ENCODE results near the gene NIFK. TPM values are rescaled to one million over a fixed set of nuclear protein-coding genes. Genes with fewer than 3 reads are reported as not detected.

The NIFK gene
- total and polyA plus RNA-seq, 2 donors (not counting 1 experiment from before 2014, with no cell fraction given), result 9.2 to 56.3 TPM

GRCh38 chr2:121710470-121711170 lies 26.1 kb downstream of the NIFK start:
- Histone ChIP-seq H3K36me3 (replicated peaks in 1 of 2; ENCODE audit: control extremely low read depth in 1 of 2, control insufficient read depth in 1 of 2, extremely low read depth in 1 of 2, insufficient read depth in 2 of 2, low read length in 1 of 2) (no peaks in the 10 kb centered on the region), H3K4me2 (replicated peaks; ENCODE audit: low read depth, low read length, poor library complexity, severe bottlenecking) (no peak overlapping the region), H4K20me1 (ENCODE audit: control insufficient read depth, insufficient read depth, low read length, poor library complexity, severe bottlenecking) (no peaks in the 10 kb centered on the region), H3K9me3 (ENCODE audit: control extremely low read depth in 1 of 3, control insufficient read depth in 2 of 3, insufficient read depth in 1 of 3, low read length in 2 of 3) (no peaks in the 10 kb centered on the region), H3K9ac (ENCODE audit: low read length) (no peak overlapping the region), H3K4me1 (ENCODE audit: control insufficient read depth in 2 of 2, insufficient read depth in 2 of 2, low read length in 2 of 2) (no peaks in the 10 kb centered on the region), H3K27ac (ENCODE audit: low read length in 2 of 2) (no peak overlapping the region), H2AFZ (ENCODE audit: insufficient read depth, low read depth, low read length, poor library complexity, severe bottlenecking) (no peak overlapping the region), H3K4me3 (ENCODE audit: control extremely low read depth in 1 of 5, extremely low read depth in 1 of 5, insufficient read depth in 1 of 5, low read depth in 2 of 5, low read length in 4 of 5) (no peak overlapping the region), H3K27me3 (replicated peaks in 1 of 4; ENCODE audit: control extremely low read depth in 1 of 4, control insufficient read depth in 3 of 4, insufficient read depth in 4 of 4, low read length in 3 of 4) (no peaks in the 10 kb centered on the region), H3K79me2 (ENCODE audit: control insufficient read depth, insufficient read depth, low read length) (no peaks in the 10 kb centered on the region)
- Mint-ChIP-seq H3K27me3 (no peaks in the 10 kb centered on the region), H3K27ac (no peak overlapping the region), H3K9me3 (ENCODE audit: insufficient read depth) (no peaks in the 10 kb centered on the region), H3K4me1 (no peaks in the 10 kb centered on the region), H3K4me3 (no peak overlapping the region)
- intact Hi-C loops (cut with micrococcal nuclease), result no loop called here
- ChIA-PET CTCF (no interaction called here), POLR2A (interaction anchor here (0.7 kb wide), 1 partner anchor 1162 kb away, joined by 3 read pairs; no protein-coding TSS in a partner anchor)
- ATAC-seq (ENCODE audit: low read depth) (no peak), DNase-seq (no peak)
- whole genome bisulfite sequencing (ENCODE audit: insufficient coverage), result 96% methylated on average over 6 of the region's 7 CpGs
- TF ChIP-seq CTCF (IDR thresholded peaks at IDR 0.05) (no peak), EZH2 (IDR thresholded peaks at IDR 0.05; ENCODE audit: borderline replicate concordance, insufficient read depth, low read depth, low read length, poor library complexity, severe bottlenecking) (no peak)

DNA sequence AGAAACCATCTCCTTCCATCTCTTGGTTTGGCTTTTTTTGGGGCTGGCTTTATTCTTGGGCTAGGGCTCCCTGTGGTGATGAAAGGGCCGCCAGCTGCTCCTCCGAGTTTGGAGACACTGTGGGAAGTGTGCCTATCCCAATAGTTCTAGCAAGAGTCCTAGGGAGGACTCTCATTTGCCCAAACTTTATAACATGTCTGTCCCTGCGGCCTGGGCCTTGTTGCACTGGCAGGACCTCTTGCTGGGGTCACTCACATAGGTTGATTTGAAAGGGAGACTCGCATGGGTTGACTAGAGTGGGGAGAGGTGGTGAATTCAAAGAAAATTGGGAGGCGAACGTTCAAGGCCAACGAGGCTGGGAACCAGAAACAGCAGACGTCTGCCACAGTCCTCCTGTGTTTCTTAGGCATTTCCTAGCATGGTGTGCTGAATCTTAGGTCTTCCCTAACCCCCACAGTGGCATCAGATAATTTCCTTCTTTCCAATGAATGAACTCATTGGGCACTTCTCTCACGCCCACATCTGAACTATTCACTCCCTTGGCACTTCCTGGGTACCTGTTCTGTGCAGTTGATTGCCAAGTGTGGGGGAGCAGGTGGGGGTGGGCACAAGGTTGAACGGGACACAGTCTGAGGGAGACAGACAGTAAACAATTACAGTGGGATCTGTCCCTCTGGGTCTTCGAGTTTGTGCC lies 26.8 kb downstream of the NIFK start:
- ChIA-PET CTCF (no interaction called here), POLR2A (no interaction called here)
- no peaks in the 10 kb centered on the region for H3K27me3 ChIP-seq (replicated peaks in 1 of 4; ENCODE audit: control extremely low read depth in 1 of 4, control insufficient read depth in 3 of 4, insufficient read depth in 4 of 4, low read length in 3 of 4)
- Mint-ChIP-seq H3K9me3 (ENCODE audit: insufficient read depth) (no peaks in the 10 kb centered on the region), H3K4me1 (no peaks in the 10 kb centered on the region), H3K27ac (no peak overlapping the region), H3K27me3 (no peaks in the 10 kb centered on the region), H3K4me3 (no peak overlapping the region)
- no peaks in the 10 kb centered on the region for H3K79me2 ChIP-seq (ENCODE audit: control insufficient read depth, insufficient read depth, low read length)
- no peaks in the 10 kb centered on the region for H3K36me3 ChIP-seq (replicated peaks in 1 of 2; ENCODE audit: control extremely low read depth in 1 of 2, control insufficient read depth in 1 of 2, extremely low read depth in 1 of 2, insufficient read depth in 2 of 2, low read length in 1 of 2)
- no peaks in the 10 kb centered on the region for H3K9me3 ChIP-seq (ENCODE audit: control extremely low read depth in 1 of 3, control insufficient read depth in 2 of 3, insufficient read depth in 1 of 3, low read length in 2 of 3)
- no peak overlapping the region for H3K4me3 ChIP-seq (ENCODE audit: control extremely low read depth in 1 of 5, extremely low read depth in 1 of 5, insufficient read depth in 1 of 5, low read depth in 2 of 5, low read length in 4 of 5)
- no peak overlapping the region for H3K27ac ChIP-seq (ENCODE audit: low read length in 2 of 2)
- no peaks in the 10 kb centered on the region for H4K20me1 ChIP-seq (ENCODE audit: control insufficient read depth, insufficient read depth, low read length, poor library complexity, severe bottlenecking)
- intact Hi-C loops (cut with micrococcal nuclease), result no loop called here
- no peak overlapping the region for H2AFZ ChIP-seq (ENCODE audit: insufficient read depth, low read depth, low read length, poor library complexity, severe bottlenecking)
- ATAC-seq (ENCODE audit: low read depth) (no peak), DNase-seq (no peak)
- TF ChIP-seq CTCF (IDR thresholded peaks at IDR 0.05), result no peak
- no peak for TF ChIP-seq EZH2 (IDR thresholded peaks at IDR 0.05; ENCODE audit: borderline replicate concordance, insufficient read depth, low read depth, low read length, poor library complexity, severe bottlenecking)
- no peak overlapping the region for H3K9ac ChIP-seq (ENCODE audit: low read length)
- 90% methylated on average over 9 of the region's 11 CpGs for WGBS (ENCODE audit: insufficient coverage)
- H3K4me2 ChIP-seq (replicated peaks; ENCODE audit: low read depth, low read length, poor library complexity, severe bottlenecking), result no peak overlapping the region
- H3K4me1 ChIP-seq (ENCODE audit: control insufficient read depth in 2 of 2, insufficient read depth in 2 of 2, low read length in 2 of 2), result no peaks in the 10 kb centered on the region
